GM12878 (cell line): Measurements from ENCODE around the gene TMEM237.

Experiments
- CEBPB ChIP-seq, 2 experiments: fragments of 150-350 bp in 1 of 2; IDR thresholded peaks; 2 replicates each; pipeline ENCODE4 v1.6.1; 2012 to 2014; ENCODE audit warnings: low read depth in 2 of 2, low read length in 2 of 2, borderline replicate concordance in 1 of 2, inconsistent platforms in 1 of 2
- EP300 ChIP-seq, 2 experiments: fragments of 150-350 bp in 1 of 2; IDR thresholded peaks; 2 replicates each; pipeline ENCODE4 v1.6.1; 2011 to 2012; ENCODE audit warnings: low read depth in 2 of 2, low read length in 2 of 2, borderline replicate concordance in 1 of 2, improper control_type of control experiment in 1 of 2, inconsistent platforms in 1 of 2; ENCODE audit not compliant: control insufficient read depth in 1 of 2
- MXI1 ChIP-seq: fragments of 150-350 bp; IDR thresholded peaks from 2 replicates; pipeline ENCODE4 v1.6.1; 2011; ENCODE audit warnings: low read depth, mild to moderate bottlenecking, inconsistent platforms, low read length, improper control_type of control experiment
- POLR2A ChIP-seq: IDR thresholded peaks from 2 replicates; pipeline ENCODE4 v1.6.1; 2011; ENCODE audit warnings: low read depth, mild to moderate bottlenecking, low read length
- RFX5 ChIP-seq: IDR thresholded peaks from 2 replicates; pipeline ENCODE4 v1.6.1; 2011; ENCODE audit warnings: low read depth, low read length, improper control_type of control experiment
- SP1 ChIP-seq: IDR thresholded peaks from one replicate; pipeline ENCODE4 v1.6.1; 2011; ENCODE audit warnings: low read depth, low read length
- TAF1 ChIP-seq: IDR thresholded peaks from 2 replicates; pipeline ENCODE4 v1.6.1; 2011; ENCODE audit warnings: mild to moderate bottlenecking, low read depth, low read length, borderline replicate concordance
- YBX1 ChIP-seq: fragments of 450-650 bp; IDR thresholded peaks from 2 replicates; pipeline ENCODE4 v1.6.1; 2016; ENCODE audit warnings: antibody characterized with exemption
- TF ChIP-seq, protein P1 (sequence below), 3 experiments: IDR thresholded peaks in 2 of 3; conservative IDR thresholded peaks in 1 of 3; 2 replicates each; pipeline ENCODE4 v1.5.1; 2011; ENCODE audit warnings: low read depth in 3 of 3, low read length in 3 of 3, mild to moderate bottlenecking in 3 of 3, control low read depth in 2 of 3, moderate library complexity in 2 of 3, inconsistent platforms in 1 of 3, mixed read lengths in 1 of 3; ENCODE audit not compliant: control insufficient read depth in 2 of 3, insufficient read depth in 1 of 3; ENCODE audit errors: extremely low read depth in 1 of 3

DNA sequence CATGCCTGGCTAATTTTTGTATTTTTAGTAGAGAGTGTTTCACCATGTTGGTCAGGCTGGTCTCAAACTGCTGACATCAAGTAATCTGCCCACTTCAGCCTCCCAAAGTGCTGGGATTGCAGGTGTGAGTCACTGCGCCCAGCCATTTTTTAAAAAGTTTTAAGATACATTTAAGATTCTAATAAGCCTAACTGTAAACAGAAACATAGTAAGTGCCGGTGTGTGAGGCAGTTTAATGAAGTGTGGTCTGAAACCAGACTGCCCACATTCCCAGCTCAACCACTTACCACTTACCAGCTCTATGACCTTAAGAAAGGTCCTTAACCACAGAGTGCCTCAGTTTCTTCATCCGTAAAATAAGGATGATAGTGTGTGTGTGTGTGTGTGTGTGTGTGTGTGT lies 42.4 kb downstream of the TMEM237 start:
- TF ChIP-seq SP1 (no peak), TAF1 (no peak), YBX1 (no peak), POLR2A (no peak), CEBPB (IDR thresholded peaks at IDR 0.05; ENCODE audit: borderline replicate concordance in 1 of 2, low read depth in 2 of 2, low read length in 2 of 2) (no peak), EP300 (IDR thresholded peaks at IDR 0.05; ENCODE audit: borderline replicate concordance in 1 of 2, control insufficient read depth in 1 of 2, low read depth in 2 of 2, low read length in 2 of 2) (no peak), RFX5 (no peak), MXI1 (no peak)
- TF ChIP-seq, protein P1, sequence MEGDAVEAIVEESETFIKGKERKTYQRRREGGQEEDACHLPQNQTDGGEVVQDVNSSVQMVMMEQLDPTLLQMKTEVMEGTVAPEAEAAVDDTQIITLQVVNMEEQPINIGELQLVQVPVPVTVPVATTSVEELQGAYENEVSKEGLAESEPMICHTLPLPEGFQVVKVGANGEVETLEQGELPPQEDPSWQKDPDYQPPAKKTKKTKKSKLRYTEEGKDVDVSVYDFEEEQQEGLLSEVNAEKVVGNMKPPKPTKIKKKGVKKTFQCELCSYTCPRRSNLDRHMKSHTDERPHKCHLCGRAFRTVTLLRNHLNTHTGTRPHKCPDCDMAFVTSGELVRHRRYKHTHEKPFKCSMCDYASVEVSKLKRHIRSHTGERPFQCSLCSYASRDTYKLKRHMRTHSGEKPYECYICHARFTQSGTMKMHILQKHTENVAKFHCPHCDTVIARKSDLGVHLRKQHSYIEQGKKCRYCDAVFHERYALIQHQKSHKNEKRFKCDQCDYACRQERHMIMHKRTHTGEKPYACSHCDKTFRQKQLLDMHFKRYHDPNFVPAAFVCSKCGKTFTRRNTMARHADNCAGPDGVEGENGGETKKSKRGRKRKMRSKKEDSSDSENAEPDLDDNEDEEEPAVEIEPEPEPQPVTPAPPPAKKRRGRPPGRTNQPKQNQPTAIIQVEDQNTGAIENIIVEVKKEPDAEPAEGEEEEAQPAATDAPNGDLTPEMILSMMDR (IDR thresholded peaks at IDR 0.05 in 2 of 3, conservative IDR thresholded peaks at IDR 0.05 in 1 of 3; ENCODE audit: control insufficient read depth in 2 of 3, extremely low read depth in 1 of 3, insufficient read depth in 1 of 3, low read depth in 3 of 3, low read length in 3 of 3): no peak
